ENCODE results near the gene GJD4. TPM values are rescaled to one million over a fixed set of nuclear protein-coding genes. Genes with fewer than 3 reads are reported as not detected.

GJD4 gene
- not detected for total RNA-seq
- long read RNA-seq, donor 1 = 0 reads
- long read RNA-seq, donor 2 = 0 reads

DNA sequence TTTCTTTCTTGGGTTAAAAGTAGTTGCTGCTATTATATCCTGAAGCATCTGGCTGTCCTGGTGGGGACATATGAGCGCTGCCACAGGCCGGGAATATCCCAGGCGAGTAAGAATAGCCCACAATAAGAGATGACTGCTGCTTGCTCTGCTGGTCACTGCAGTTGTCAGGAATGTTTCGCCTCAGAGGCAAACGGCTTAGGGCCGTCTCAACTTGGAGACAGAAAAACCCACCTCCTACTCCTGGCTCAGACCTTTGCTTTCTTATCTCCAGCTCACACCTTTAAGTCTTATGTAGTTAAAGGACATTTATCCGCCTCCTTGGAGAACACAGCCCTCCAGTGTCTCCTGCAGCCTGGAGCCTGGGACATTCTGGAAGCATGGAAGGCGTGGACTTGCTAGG, at the start of gene GJD4:
Gene GJD4 (plus strand): TSS at position 151 of the 400 bp plus-strand sequence. CDS start 227 bp downstream, at position 378.
- Histone ChIP-seq H3K4me1 (ENCODE audit: low read depth) (peaks cover 10% of the 10 kb centered on the region), H3K36me3 (ENCODE audit: low read depth) (no peaks in the 10 kb centered on the region), H3K9me3 (no peaks in the 10 kb centered on the region), H3K4me3 (no peak within 1 kb of the TSS)
- no peak for DNase-seq
- no peak for ATAC-seq
- TF ChIP-seq CTCF (IDR thresholded peaks at IDR 0.05) = no peak
- intact Hi-C loops (cut with DNase I, micrococcal nuclease) = no loop called here

DNA sequence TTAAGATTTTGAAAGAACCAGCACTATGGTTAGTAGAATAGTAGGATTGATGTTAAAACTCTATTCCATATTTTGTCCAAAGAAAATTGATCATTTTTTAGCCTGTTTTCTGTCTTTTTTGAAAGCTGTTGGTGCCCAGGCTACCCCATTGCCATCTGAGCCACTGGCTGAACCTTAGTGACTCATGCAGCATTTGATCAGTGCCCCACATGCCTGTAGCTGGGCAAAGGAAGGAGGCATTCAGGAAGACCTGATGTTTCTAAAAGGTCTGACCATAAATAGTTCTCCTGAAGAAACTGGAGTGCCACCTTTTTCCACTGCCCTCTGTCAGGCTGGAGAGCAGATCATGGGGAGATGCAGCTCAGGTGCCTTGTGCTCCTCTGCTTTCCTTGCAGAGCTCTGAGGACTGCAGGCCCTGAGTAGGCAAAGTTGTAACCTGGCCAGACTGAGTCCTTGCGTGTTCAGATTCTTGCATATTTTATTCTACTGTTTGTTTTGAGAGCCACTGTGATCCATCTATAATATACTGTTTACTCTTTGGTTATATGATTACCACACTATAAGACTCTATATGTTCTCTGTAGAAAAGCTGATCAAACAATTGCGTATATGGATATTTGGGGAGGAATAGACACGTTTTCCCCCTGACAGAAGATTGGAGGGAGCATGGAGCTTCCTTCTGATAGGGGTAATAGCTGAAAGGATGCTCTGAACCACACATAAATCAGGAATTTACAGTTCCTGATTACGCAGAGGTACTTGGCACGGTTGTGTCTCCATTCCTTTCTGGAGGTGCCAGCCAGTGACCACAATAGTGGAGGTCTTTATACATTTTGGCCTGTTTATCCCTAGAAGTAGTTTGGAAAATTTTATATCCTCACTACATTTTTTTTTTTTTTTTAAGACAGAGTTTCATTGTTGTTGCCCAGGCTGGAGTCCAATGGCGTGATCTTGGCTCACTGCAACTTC, 48.9 kb upstream of the GJD4 start:
- ATAC-seq (no peak), DNase-seq (no peak)
- intact Hi-C loops (cut with DNase I, micrococcal nuclease) = no loop called here
- Histone ChIP-seq H3K36me3 (ENCODE audit: low read depth) (no peaks in the 10 kb centered on the region), H3K9me3 (no peaks in the 10 kb centered on the region), H3K4me1 (ENCODE audit: low read depth) (no peaks in the 10 kb centered on the region), H3K4me3 (no peak overlapping the region)
- no peak for TF ChIP-seq CTCF (IDR thresholded peaks at IDR 0.05)

- intact Hi-C loops (cut with DNase I, micrococcal nuclease) = no loop called here
- ATAC-seq (no peak), DNase-seq (no peak)
- Histone ChIP-seq H3K9me3 (no peaks in the 10 kb centered on the region), H3K4me1 (ENCODE audit: low read depth) (no peaks in the 10 kb centered on the region), H3K4me3 (no peak overlapping the region), H3K36me3 (ENCODE audit: low read depth) (no peaks in the 10 kb centered on the region)
- TF ChIP-seq CTCF (IDR thresholded peaks at IDR 0.05) = no peak
These were observed 46.9 kb upstream of the GJD4 start for GRCh38 chr10:35558276-35558675.

GRCh38 chr10:35559416-35559815, 45.7 kb upstream of the GJD4 start:
- intact Hi-C loops (cut with DNase I, micrococcal nuclease) = no loop called here
- TF ChIP-seq CTCF (IDR thresholded peaks at IDR 0.05) = no peak
- Histone ChIP-seq H3K4me1 (ENCODE audit: low read depth) (no peaks in the 10 kb centered on the region), H3K4me3 (no peak overlapping the region), H3K36me3 (ENCODE audit: low read depth) (no peaks in the 10 kb centered on the region), H3K9me3 (no peaks in the 10 kb centered on the region)
- DNase-seq = no peak
- no peak for ATAC-seq

GRCh38 chr10:35561715-35562114, 43.4 kb upstream of the GJD4 start:
- intact Hi-C loops (cut with DNase I, micrococcal nuclease) = no loop called here
- Histone ChIP-seq H3K4me1 (ENCODE audit: low read depth) (no peaks in the 10 kb centered on the region), H3K4me3 (no peak overlapping the region), H3K36me3 (ENCODE audit: low read depth) (no peaks in the 10 kb centered on the region), H3K9me3 (no peaks in the 10 kb centered on the region)
- ATAC-seq (no peak), DNase-seq (no peak)
- no peak for TF ChIP-seq CTCF (IDR thresholded peaks at IDR 0.05)
